SK-N-SH (cell line): ENCODE measurements around the gene FLT1. TPM values are rescaled to one million over a fixed set of nuclear protein-coding genes. Genes with fewer than 3 reads are reported as not detected.

Experiments used
- CTCF ChIA-PET: fragments of 300-600, 350-600 bp; formaldehyde crosslinking; extraction: SDS; loops from one replicate; lab custom pipeline; 2021; lab: Yijun Ruan, JAX
- POLR2A ChIA-PET: fragments of 350-600 bp; sonication (Branson Sonifier 250); formaldehyde crosslinking; extraction: SDS; loops from one replicate; lab custom pipeline; 2020; ENCODE audit warnings: antibody characterized with exemption, inconsistent platforms; lab: Yijun Ruan, JAX
- DNase-seq: peaks from one replicate; pipeline ENCODE4 v3.0.0; 2012
- H2AFZ ChIP-seq: fragments of 200-600 bp; sonication (generic); 2 replicates; pipeline ENCODE4 v1.8.1; 2016; ENCODE audit warnings: antibody characterized with exemption, mild to moderate bottlenecking, low read depth
- H3F3A ChIP-seq: fragments of 200-600 bp; sonication (generic); replicated peaks from 2 replicates; pipeline ENCODE3; 2016; ENCODE audit warnings: antibody characterized with exemption, mild to moderate bottlenecking; ENCODE audit not compliant: insufficient read depth
- H3K27ac ChIP-seq, 2 experiments: fragments of 200-500 bp in 1 of 2; fragments of 200-600 bp in 1 of 2; sonication (Bioruptor generic) in 1 of 2; sonication (generic), shearing (Covaris generic) in 1 of 2; 2 replicates each; pipeline versions ENCODE4 v1.5.1 to v1.6.1; 2014 to 2016; ENCODE audit warnings: low read depth in 2 of 2, inconsistent platforms in 1 of 2, low read length in 1 of 2, mild to moderate bottlenecking in 1 of 2, mixed read lengths in 1 of 2
- H3K27me3 ChIP-seq: fragments of 200-600 bp; sonication (generic), shearing (Covaris generic); 2 replicates; pipeline ENCODE4 v1.6.1; 2016; ENCODE audit warnings: mixed run types; ENCODE audit not compliant: insufficient read depth
- H3K36me3 ChIP-seq, 2 experiments: fragments of 200-500 bp in 1 of 2; fragments of 200-600 bp in 1 of 2; sonication (Bioruptor generic) in 1 of 2; sonication (generic) in 1 of 2; replicated peaks in 1 of 2; 2 replicates each; pipeline versions ENCODE3 to v1.5.1; 2014 to 2016; ENCODE audit warnings: low read length in 1 of 2, mild to moderate bottlenecking in 1 of 2; ENCODE audit not compliant: insufficient read depth in 2 of 2, control insufficient read depth in 1 of 2
- H3K4me1 ChIP-seq, 2 experiments: fragments of 200-500 bp in 1 of 2; fragments of 200-600 bp in 1 of 2; sonication (Bioruptor generic) in 1 of 2; sonication (generic), shearing (Covaris generic) in 1 of 2; 2 replicates each; pipeline versions ENCODE4 v1.5.1 to v1.6.1; 2014 to 2016; ENCODE audit warnings: low read depth in 1 of 2, low read length in 1 of 2, mixed run types in 1 of 2; ENCODE audit not compliant: insufficient read depth in 2 of 2, control insufficient read depth in 1 of 2
- H3K4me2 ChIP-seq: fragments of 200-600 bp; sonication (generic), shearing (Covaris generic); 2 replicates; pipeline ENCODE4 v1.6.1; 2017; ENCODE audit warnings: mixed run types
- H3K4me3 ChIP-seq, 2 experiments: fragments of 200-500 bp in 1 of 2; fragments of 200-600 bp in 1 of 2; sonication (Bioruptor generic) in 1 of 2; sonication (generic), shearing (Covaris generic) in 1 of 2; 2 replicates each; pipeline versions ENCODE4 v1.5.1 to v1.8.1; 2014 to 2016; ENCODE audit warnings: low read depth in 2 of 2, inconsistent platforms in 1 of 2, low read length in 1 of 2, mild to moderate bottlenecking in 1 of 2, mixed read lengths in 1 of 2, moderate library complexity in 1 of 2
- H3K79me2 ChIP-seq: fragments of 200-600 bp; sonication (generic); 2 replicates; pipeline ENCODE4 v1.8.1; 2017; ENCODE audit warnings: mild to moderate bottlenecking; ENCODE audit not compliant: insufficient read depth
- H3K9ac ChIP-seq: fragments of 200-600 bp; sonication (generic); 2 replicates; pipeline ENCODE4 v1.6.1; 2017; ENCODE audit warnings: mixed run types
- H3K9me2 ChIP-seq: fragments of 200-600 bp; sonication (generic); 2 replicates; pipeline ENCODE4 v1.6.1; 2017; ENCODE audit warnings: mixed run types
- H3K9me3 ChIP-seq: fragments of 200-600 bp; sonication (generic); 2 replicates; pipeline ENCODE4 v1.6.1; 2017; ENCODE audit warnings: mixed run types, mild to moderate bottlenecking, moderate library complexity
- H4K20me1 ChIP-seq: fragments of 200-600 bp; sonication (generic); 2 replicates; pipeline ENCODE4 v1.6.1; 2017; ENCODE audit warnings: mild to moderate bottlenecking, mixed run types; ENCODE audit not compliant: insufficient read depth
- CTCF ChIP-seq: fragments of 200-600 bp; sonication (generic); IDR thresholded peaks from 2 replicates; pipeline ENCODE4 v1.6.1; 2017; ENCODE audit warnings: antibody characterized with exemption, mild to moderate bottlenecking, moderate library complexity
- ELF1 ChIP-seq: IDR thresholded peaks from 2 replicates; pipeline ENCODE4 v1.4.0; 2012
- FOSL2 ChIP-seq: IDR thresholded peaks from 2 replicates; pipeline ENCODE4 v1.4.0; 2012; ENCODE audit warnings: low read depth, mild to moderate bottlenecking, moderate library complexity, borderline replicate concordance
- FOXJ3 ChIP-seq: sonication (generic); formaldehyde crosslinking; IDR thresholded peaks from 2 replicates; pipeline ENCODE4 v1.5.1; 2020; ENCODE audit warnings: mild to moderate bottlenecking, missing genetic modification reagents
- GABPA ChIP-seq: IDR thresholded peaks from 2 replicates; pipeline ENCODE4 v1.4.0; 2012; ENCODE audit warnings: low read depth, mild to moderate bottlenecking
- JUND ChIP-seq: IDR thresholded peaks from 2 replicates; pipeline ENCODE4 v1.4.0; 2012
- POLR2AphosphoS5 ChIP-seq: IDR thresholded peaks from 2 replicates; pipeline ENCODE4 v1.6.1; 2012; ENCODE audit warnings: low read depth, low read length
- REST ChIP-seq: IDR thresholded peaks from 2 replicates; pipeline ENCODE4 v1.6.1; 2012; ENCODE audit warnings: mild to moderate bottlenecking, low read depth, low read length, moderate library complexity
- YY1 ChIP-seq: IDR thresholded peaks from 2 replicates; pipeline ENCODE4 v1.4.0; 2012; ENCODE audit warnings: low read depth, mild to moderate bottlenecking
- WGBS: methylation state at CpG from one replicate; pipeline ENCODE4 v1.1.6; 2017; ENCODE audit warnings: low lambda C conversion rate; 5-methylcytosine and 5-hydroxymethylcytosine counted together
- polyA plus RNA-seq, 3 experiments: library from polyadenylated mRNA; depleted of rRNA; stranded (reverse); fragments of >200 nt; gene quantifications; 2 replicates each; pipeline ENCODE4 v1.2.3, GENCODE V29; 2012
- TF ChIP-seq, protein P1 (sequence below): IDR thresholded peaks from 2 replicates; pipeline ENCODE4; 2012
- TF ChIP-seq, protein P2 (sequence below): IDR thresholded peaks from 2 replicates; pipeline ENCODE4 v1.4.0; 2012; ENCODE audit warnings: low read depth

The FLT1 gene
- polyA plus RNA-seq, 1 of the 3 experiments (the other 2 are of a cell fraction): 0.20 TPM

- Histone ChIP-seq H3K27me3 (peaks cover 32% of the 10 kb centered on the region), H2AFZ (no peak overlapping the region), H3K9ac (no peak overlapping the region)
- POLR2A ChIA-PET: no interaction called here
- no peak for TF ChIP-seq ELF1
- no peak for TF ChIP-seq GABPA
- no peak for TF ChIP-seq REST
- TF ChIP-seq CTCF: no peak
- TF ChIP-seq FOXJ3 (CRISPR knock-in tag): no peak
- TF ChIP-seq FOSL2: no peak
- no peak for TF ChIP-seq POLR2AphosphoS5
- no peak for TF ChIP-seq YY1
- TF ChIP-seq, all 33 proteins: peak for 0
- no peaks in the 10 kb centered on the region for H3F3A ChIP-seq
- DNase-seq: no peak
- WGBS: 3% methylated on average over 4 of the region's 4 CpGs
- H3K4me3 ChIP-seq: no peak overlapping the region
- no peaks in the 10 kb centered on the region for H3K9me2 ChIP-seq
- H3K36me3 ChIP-seq: no peaks in the 10 kb centered on the region
- H3K4me2 ChIP-seq: no peak overlapping the region
- no peak overlapping the region for H3K27ac ChIP-seq
- no peaks in the 10 kb centered on the region for H3K79me2 ChIP-seq
- H4K20me1 ChIP-seq: no peaks in the 10 kb centered on the region
- no peaks in the 10 kb centered on the region for H3K9me3 ChIP-seq
- CTCF ChIA-PET: no interaction called here
- no peaks in the 10 kb centered on the region for H3K4me1 ChIP-seq
Observed at GRCh38 chr13:28440774-28441504, 54.0 kb downstream of the FLT1 start.

DNA sequence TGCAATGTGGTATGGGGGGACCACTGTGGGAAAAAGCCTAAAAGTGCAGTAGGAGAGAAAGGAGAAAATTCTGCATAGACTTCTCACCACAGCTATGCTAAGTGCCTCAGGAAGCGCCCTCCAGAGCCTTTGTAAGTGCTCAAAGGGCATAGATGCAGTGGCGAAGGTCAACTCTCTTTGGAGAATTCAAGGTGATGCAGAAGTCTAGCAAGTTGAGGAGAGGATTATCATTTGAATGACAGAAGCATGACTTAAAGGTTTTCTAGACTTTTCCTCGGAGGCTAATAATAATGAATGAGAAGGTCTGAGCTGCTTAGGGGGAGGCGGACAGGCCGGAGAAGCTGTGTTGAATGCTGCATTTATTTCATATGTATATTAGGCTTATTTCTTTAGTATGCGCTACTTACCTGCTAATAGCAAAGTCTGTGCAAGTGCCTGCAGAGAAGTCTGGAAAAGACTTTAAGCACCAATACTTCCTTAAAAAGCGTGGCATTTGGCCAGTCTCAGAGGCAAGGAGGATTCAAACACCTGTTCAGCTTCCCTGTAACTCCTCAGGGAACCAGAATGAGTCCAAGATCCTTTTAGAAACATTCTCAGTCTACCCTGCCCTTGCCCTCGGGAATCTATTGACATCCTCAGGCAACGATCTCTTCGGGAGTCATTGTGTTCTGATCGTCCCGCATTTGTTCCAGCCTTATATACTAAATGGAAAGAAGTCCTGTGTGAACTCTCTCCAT lies 56.2 kb downstream of the FLT1 start:
- no peaks in the 10 kb centered on the region for H3K9me3 ChIP-seq
- H3F3A ChIP-seq: no peaks in the 10 kb centered on the region
- H3K36me3 ChIP-seq: no peaks in the 10 kb centered on the region
- WGBS: 13% methylated on average over 11 of the region's 12 CpGs
- H3K4me1 ChIP-seq: no peaks in the 10 kb centered on the region
- ChIA-PET CTCF (no interaction called here), POLR2A (no interaction called here)
- no peak overlapping the region for H3K4me2 ChIP-seq
- no peaks in the 10 kb centered on the region for H3K9me2 ChIP-seq
- peaks cover 51% of the 10 kb centered on the region for H3K27me3 ChIP-seq
- no peak for TF ChIP-seq JUND
- TF ChIP-seq, protein P1, sequence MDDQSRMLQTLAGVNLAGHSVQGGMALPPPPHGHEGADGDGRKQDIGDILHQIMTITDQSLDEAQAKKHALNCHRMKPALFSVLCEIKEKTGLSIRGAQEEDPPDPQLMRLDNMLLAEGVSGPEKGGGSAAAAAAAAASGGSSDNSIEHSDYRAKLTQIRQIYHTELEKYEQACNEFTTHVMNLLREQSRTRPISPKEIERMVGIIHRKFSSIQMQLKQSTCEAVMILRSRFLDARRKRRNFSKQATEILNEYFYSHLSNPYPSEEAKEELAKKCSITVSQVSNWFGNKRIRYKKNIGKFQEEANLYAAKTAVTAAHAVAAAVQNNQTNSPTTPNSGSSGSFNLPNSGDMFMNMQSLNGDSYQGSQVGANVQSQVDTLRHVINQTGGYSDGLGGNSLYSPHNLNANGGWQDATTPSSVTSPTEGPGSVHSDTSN: no peak
- TF ChIP-seq, protein P2, sequence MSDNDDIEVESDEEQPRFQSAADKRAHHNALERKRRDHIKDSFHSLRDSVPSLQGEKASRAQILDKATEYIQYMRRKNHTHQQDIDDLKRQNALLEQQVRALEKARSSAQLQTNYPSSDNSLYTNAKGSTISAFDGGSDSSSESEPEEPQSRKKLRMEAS: no peak
- no peaks in the 10 kb centered on the region for H4K20me1 ChIP-seq
- H2AFZ ChIP-seq: no peak overlapping the region
- no peak overlapping the region for H3K27ac ChIP-seq
- H3K79me2 ChIP-seq: no peaks in the 10 kb centered on the region
- no peak overlapping the region for H3K9ac ChIP-seq
- DNase-seq: no peak
- no peak overlapping the region for H3K4me3 ChIP-seq
